Fibroblast of villous mesenchyme (primary cell): ENCODE measurements around the gene USP3. TPM values are rescaled to one million over a fixed set of nuclear protein-coding genes. Genes with fewer than 3 reads are reported as not detected.

Source experiments
- DNase-seq: peaks from one replicate; pipeline ENCODE4 v3.0.0-alpha.2; 2010; ENCODE audit warnings: low read depth
- H3K4me3 ChIP-seq: 2 replicates; pipeline ENCODE4 v1.5.1; 2011; ENCODE audit warnings: low read depth, mild to moderate bottlenecking, low read length
- CTCF ChIP-seq: IDR thresholded peaks from 2 replicates; pipeline ENCODE4 v1.5.1; 2012; ENCODE audit warnings: low read depth, mild to moderate bottlenecking, low read length; ENCODE audit not compliant: insufficient read depth
- total RNA-seq: library from RNA; depleted of rRNA; stranded (reverse); fragments of >200 nt; gene quantifications from 2 replicates; pipeline ENCODE4 v1.2.3, GENCODE V29; 2012

Gene USP3
- total RNA-seq, 1 donor: 34.1 TPM

- no peak for TF ChIP-seq CTCF
Measured at GRCh38 chr15:63595688-63596087, 91.3 kb downstream of the USP3 start.

GRCh38 chr15:63596676-63597037, 92.3 kb downstream of the USP3 start:
- TF ChIP-seq CTCF: no peak
- DNase-seq: no peak
- no peak overlapping the region for H3K4me3 ChIP-seq

More at GRCh38 chr15:63595688-63596087, 91.3 kb downstream of the USP3 start:
- H3K4me3 ChIP-seq: no peak overlapping the region
- DNase-seq: no peak

DNA sequence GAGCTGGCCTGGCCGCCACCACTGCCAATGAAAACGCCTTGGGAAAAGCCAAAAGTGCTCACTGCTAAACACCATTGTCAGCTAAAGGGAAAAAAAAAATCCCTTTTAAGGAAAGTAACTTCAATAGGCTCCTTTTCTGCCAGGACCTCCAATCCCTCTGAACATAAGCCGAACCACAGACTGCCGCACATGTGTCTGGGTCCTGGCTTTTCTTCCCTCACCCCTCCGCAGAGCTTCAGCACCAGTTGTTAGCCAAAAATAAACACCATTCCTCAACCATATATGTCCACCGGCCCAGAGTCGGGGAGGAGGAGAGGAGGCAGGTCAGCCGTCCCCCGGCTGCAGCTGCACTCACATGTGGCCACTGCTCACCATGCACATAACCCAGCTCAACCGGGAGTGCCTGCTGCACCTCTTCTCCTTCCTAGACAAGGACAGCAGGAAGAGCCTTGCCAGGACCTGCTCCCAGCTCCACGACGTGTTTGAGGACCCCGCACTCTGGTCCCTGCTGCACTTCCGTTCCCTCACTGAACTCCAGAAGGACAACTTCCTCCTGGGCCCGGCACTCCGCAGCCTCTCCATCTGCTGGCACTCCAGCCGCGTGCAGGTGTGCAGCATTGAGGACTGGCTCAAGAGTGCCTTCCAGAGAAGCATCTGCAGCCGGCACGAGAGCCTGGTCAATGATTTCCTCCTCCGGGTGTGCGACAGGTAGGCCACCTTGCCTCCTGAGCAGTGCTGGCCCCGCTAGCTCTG, 92.8 kb downstream of the USP3 start, which contains the start of gene FBXL22:
Gene FBXL22, plus strand, starts transcription at position 350 of the 753 bp plus-strand sequence. Its CDS starts 6 bp downstream, at position 356.
- DNase-seq: peak; percentile 78
- H3K4me3 ChIP-seq: no peak within 1 kb of the TSS
- TF ChIP-seq CTCF: no peak

DNA sequence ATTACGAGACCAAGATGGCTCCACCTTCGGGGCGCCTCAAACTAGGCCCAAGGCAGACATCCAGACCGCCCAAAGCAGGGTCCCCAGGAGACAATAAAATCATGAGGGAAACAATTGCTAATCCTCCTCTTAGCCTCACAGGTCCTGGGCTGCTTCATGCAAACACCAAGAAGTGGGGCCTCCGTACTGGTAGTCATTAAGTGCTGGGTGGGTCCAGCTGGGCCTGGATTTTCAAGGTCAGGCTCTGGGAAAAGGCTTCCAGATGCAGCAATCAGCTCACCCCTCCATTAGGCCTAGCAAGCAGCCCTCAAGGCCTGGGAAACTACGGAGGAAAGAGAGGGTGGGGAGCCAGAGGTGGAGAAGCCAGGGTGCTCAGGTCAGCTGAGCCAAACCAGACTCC, 93.4 kb downstream of the USP3 start:
- no peak for TF ChIP-seq CTCF
- H3K4me3 ChIP-seq: no peak overlapping the region
- DNase-seq: no peak

DNA sequence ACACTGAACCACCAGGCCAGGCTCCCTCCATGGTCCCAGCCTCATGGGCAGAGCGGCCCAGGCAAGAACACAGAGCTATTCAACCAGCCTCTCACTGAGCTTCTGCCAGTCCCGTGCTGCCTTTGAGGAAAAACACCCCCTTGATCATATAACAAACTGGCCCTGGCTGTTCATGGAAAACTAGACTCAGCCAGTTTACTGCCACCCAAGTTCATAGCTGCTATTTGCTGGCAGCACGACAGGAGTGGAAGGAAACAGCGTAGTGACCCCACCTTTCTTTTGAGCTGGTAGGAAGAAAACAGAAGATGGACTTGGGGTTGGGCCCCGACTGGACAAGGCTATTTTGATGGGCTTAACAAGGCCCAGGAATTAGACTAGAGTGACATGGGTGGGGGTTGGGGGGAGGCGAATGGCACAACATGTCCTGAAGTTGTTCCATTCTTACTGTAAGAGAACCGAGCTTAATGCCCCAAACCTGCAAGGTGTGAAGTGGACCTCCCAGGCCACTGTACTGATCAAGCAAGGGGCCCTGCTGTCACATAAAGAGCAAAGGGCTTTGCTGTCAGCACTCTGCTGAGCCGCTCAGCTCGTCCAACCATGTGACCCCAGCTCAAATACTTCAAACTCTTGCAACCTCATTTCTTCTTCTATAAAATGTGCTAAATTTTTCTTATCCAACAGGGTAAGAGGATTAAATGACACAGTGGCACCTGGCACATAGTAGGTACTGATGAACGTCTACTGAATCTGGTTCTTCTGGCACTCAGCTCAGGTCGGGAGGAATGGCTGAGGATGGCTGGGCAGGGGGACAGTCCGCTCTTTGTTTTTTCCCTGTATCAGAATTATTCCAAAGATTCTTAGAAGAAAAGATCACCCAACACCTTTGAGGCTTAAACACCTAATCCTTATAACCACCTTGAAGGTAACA, 94.3 kb downstream of the USP3 start:
- TF ChIP-seq CTCF: no peak
- no peak overlapping the region for H3K4me3 ChIP-seq
- no peak for DNase-seq

- DNase-seq: peak; percentile 27
Measured at GRCh38 chr15:63599401-63600000, 95.1 kb downstream of the USP3 start.

More at GRCh38 chr15:63599401-63600000, 95.1 kb downstream of the USP3 start:
- no peak overlapping the region for H3K4me3 ChIP-seq
- peak; percentile 47 for TF ChIP-seq CTCF
